GM12892 (cell line): ENCODE results near the gene SFXN5.

Source experiments
- POLR2A ChIP-seq: IDR thresholded peaks from 2 replicates; pipeline ENCODE4 v1.6.1; 2011; ENCODE audit warnings: low read depth, low read length, control low read depth
- POLR2AphosphoS5 ChIP-seq: IDR thresholded peaks from 2 replicates; pipeline ENCODE4 v1.6.1; 2011; ENCODE audit warnings: low read depth, low read length, control low read depth

- TF ChIP-seq POLR2AphosphoS5: no peak
- no peak for TF ChIP-seq POLR2A
Observed at GRCh38 chr2:72944804-72945449, 126.6 kb downstream of the SFXN5 start.
